RWPE1 (cell line): ENCODE results near the gene CHST11.

Experiments
- CTCF ChIA-PET: fragments of 350-600 bp; sonication (Branson Sonifier 250); formaldehyde crosslinking; extraction: SDS; loops from one replicate; lab custom pipeline; 2021; lab: Yijun Ruan, JAX
- POLR2A ChIA-PET: fragments of 400-600 bp; formaldehyde crosslinking; extraction: SDS; loops from one replicate; lab custom pipeline; 2020; ENCODE audit warnings: antibody characterized with exemption; ENCODE audit not compliant: low non-redundant PET; lab: Yijun Ruan, JAX
- DNase-seq: peaks from one replicate; pipeline ENCODE4 v3.0.0; 2012; ENCODE audit warnings: low spot score
- H3K27ac ChIP-seq: fragments of 450-650 bp; 2 replicates; pipeline ENCODE4 v1.5.1; 2017
- CTCF ChIP-seq: fragments of 450-650 bp; conservative IDR thresholded peaks from 2 replicates; pipeline ENCODE4 v1.5.1; 2017; ENCODE audit warnings: low read depth, mild to moderate bottlenecking

Gene CHST11

DNA sequence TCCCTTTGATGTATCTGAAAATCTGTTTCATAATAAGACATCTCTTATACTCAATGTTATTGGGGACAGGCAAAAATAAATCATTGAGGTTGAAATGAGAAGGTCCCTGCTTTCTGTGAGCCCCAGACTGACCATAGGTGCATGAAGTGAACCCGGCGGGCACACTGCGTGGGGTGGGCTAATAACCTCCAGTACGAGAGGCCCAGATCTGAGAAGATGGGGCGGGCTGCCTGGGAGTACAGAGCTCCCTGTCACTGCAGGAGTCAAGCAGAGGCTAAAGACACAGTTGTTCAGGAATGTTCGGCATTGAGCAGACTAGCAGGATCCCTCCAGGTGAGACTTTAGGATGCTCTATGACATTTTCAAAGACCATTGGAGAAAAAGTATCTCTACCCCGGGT lies 244.6 kb downstream of the CHST11 start:
- no peak for DNase-seq
- POLR2A ChIA-PET, result no interaction called here
- CTCF ChIA-PET, result interaction anchor here (0.6 kb wide), 1 partner anchor 126 kb away, joined by 3 read pairs; no protein-coding TSS in a partner anchor
- TF ChIP-seq CTCF, result no peak
- H3K27ac ChIP-seq, result no peak overlapping the region

- no peak overlapping the region for H3K27ac ChIP-seq
- CTCF ChIA-PET, result no interaction called here
- no peak for DNase-seq
- POLR2A ChIA-PET, result no interaction called here
- TF ChIP-seq CTCF, result no peak
Observed at GRCh38 chr12:104701756-104702155, 245.0 kb downstream of the CHST11 start.

- CTCF ChIA-PET, result no interaction called here
- POLR2A ChIA-PET, result no interaction called here
- DNase-seq, result no peak
- TF ChIP-seq CTCF, result no peak
- no peak overlapping the region for H3K27ac ChIP-seq
Observed at GRCh38 chr12:104702565-104703139, 245.9 kb downstream of the CHST11 start.

DNA sequence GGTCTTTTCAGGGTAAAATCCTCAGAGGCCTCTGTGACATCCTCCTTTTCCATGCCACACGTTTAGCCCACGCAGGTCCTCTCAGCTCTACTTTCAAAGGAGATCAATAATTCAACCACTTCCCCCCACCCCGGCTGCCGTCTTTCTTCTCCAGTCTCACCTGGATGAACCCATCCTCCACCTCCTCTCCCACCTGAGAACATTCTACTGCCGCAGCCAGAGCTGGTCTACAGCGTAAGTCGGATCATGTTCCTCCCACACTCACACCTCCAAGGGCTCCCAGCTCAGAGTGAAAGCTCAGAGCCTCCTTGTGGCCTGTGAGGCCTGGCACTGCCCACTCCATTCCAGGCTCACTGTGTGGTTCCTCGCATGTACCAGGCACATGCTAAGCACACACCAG lies 246.6 kb downstream of the CHST11 start:
- ChIA-PET POLR2A (no interaction called here), CTCF (interaction anchor here (0.6 kb wide), 1 partner anchor 262 kb away, joined by 3 read pairs; no protein-coding TSS in a partner anchor)
- H3K27ac ChIP-seq, result no peak overlapping the region
- TF ChIP-seq CTCF, result no peak
- DNase-seq, result no peak

GRCh38 chr12:104704224-104704779 lies 247.6 kb downstream of the CHST11 start:
- TF ChIP-seq CTCF, result no peak
- no peak overlapping the region for H3K27ac ChIP-seq
- ChIA-PET CTCF (no interaction called here), POLR2A (no interaction called here)
- no peak for DNase-seq

DNA sequence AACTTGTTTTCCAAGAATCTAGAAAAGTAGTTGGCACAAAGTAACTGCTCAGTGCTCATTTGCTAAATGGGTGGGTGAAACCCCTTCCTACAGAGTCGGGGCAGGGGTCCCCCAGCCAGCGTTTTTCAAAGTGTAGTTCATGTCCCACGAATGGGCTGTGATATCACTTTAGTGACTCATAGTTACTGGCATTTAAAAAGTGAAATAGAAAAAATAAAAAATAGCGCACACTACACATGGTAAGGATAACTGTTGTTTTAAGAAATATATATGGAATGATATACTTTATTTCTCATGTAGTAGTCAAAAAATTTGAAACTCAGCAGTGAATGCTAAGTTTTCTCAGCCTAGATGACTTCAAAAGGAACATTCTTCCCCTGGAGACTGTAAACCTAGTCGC lies 250.4 kb downstream of the CHST11 start:
- DNase-seq, result no peak
- no peak overlapping the region for H3K27ac ChIP-seq
- ChIA-PET CTCF (no interaction called here), POLR2A (no interaction called here)
- TF ChIP-seq CTCF, result no peak
